ENCODE results near the gene KRT35.

The KRT35 gene

GRCh38 chr17:41481036-41481435 lies at the start of gene KRT35:
KRT35 (minus strand) TSS chr17:41481151; CDS start chr17:41481097, 54 bp downstream.
- DNase-seq = no peak

- DNase-seq = no peak
Measured at GRCh38 chr17:41530062-41531048, 49.4 kb upstream of the KRT35 start.

GRCh38 chr17:41529491-41529915 lies 48.6 kb upstream of the KRT35 start:
- no peak for DNase-seq

GRCh38 chr17:41528959-41529353 lies 48.0 kb upstream of the KRT35 start:
- no peak for DNase-seq

GRCh38 chr17:41527063-41528023 lies 46.4 kb upstream of the KRT35 start:
- no peak for DNase-seq

GRCh38 chr17:41524261-41524660 lies 43.3 kb upstream of the KRT35 start:
- no peak for DNase-seq

GRCh38 chr17:41523787-41524186 lies 42.8 kb upstream of the KRT35 start:
- no peak for DNase-seq

- no peak for DNase-seq
Measured at GRCh38 chr17:41523225-41523593, 42.3 kb upstream of the KRT35 start.

GRCh38 chr17:41522301-41523224 lies 41.6 kb upstream of the KRT35 start:
- no peak for DNase-seq

- DNase-seq = no peak
Measured at GRCh38 chr17:41521574-41522261, 40.8 kb upstream of the KRT35 start.

GRCh38 chr17:41520821-41521521 lies 40.0 kb upstream of the KRT35 start:
- no peak for DNase-seq

GRCh38 chr17:41519501-41520224 lies 38.7 kb upstream of the KRT35 start:
- no peak for DNase-seq

GRCh38 chr17:41518789-41519449 lies 38.0 kb upstream of the KRT35 start, which contains the start of gene KRT15:
KRT15 (minus strand) TSS chr17:41518890; CDS start chr17:41518827, 63 bp downstream.
- DNase-seq = no peak

- no peak for DNase-seq
Measured at GRCh38 chr17:41518031-41518430, 37.1 kb upstream of the KRT35 start.

- DNase-seq = no peak
Measured at GRCh38 chr17:41516830-41517283, 35.9 kb upstream of the KRT35 start.

GRCh38 chr17:41516147-41516829 lies 35.3 kb upstream of the KRT35 start:
- DNase-seq = no peak

GRCh38 chr17:41513168-41513547 lies 32.2 kb upstream of the KRT35 start:
- DNase-seq = no peak

- DNase-seq = no peak
Measured at GRCh38 chr17:41512546-41513167, 31.7 kb upstream of the KRT35 start.

Measured in NCI-H1048 (cell line).